SIG-M5 (cell line): ENCODE results near the gene PPP1R16B.
"Not testable (repeated sequence)": the region's sequence is repeated elsewhere in the genome, so short reads cannot be mapped to it uniquely, and the experiment has no call there.

ENCODE experiments used
- DNase-seq: peaks from one replicate; lab custom pipeline; 2025; lab: John Stamatoyannopoulos, UW

Gene PPP1R16B

DNA sequence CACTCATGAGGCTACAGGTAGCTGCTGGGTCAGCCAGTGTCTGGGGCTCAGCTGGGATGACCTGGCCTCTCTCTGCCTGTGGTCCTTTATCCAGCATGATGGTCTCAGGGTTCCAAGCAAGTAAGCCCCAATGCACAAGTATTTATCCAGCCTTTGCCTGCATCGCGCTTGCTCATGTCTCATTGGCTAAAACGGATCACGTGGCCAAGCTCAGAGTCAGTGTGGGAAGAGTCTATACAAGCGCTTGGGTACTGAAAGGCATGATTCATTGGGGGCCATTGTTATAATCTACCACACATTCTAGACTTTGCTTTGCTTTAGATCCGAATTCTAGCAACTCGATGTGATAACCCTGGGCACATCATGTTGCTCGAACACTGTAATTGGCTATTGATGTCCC lies 48.3 kb downstream of the PPP1R16B start:
- no peak for DNase-seq

DNA sequence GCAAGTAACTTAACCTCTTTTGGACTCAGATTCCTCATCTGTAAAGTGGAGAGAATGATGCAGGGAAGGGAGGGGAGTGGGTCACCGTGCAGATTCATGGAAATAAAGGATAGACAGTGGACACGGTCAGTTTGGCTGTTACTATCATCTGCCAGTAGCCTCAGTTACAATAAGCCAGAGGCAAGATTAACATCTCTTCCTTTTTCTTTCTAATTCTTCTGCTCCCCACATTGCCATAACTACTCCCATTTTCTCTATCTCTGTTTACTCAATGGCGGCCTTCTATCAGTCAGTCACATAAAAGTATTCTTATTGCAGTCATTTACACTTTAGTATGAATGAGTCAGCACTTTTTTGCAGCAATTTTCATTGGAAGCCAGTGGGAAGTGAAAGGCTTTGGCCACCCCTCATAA lies 49.2 kb downstream of the PPP1R16B start:
- DNase-seq = no peak

DNA sequence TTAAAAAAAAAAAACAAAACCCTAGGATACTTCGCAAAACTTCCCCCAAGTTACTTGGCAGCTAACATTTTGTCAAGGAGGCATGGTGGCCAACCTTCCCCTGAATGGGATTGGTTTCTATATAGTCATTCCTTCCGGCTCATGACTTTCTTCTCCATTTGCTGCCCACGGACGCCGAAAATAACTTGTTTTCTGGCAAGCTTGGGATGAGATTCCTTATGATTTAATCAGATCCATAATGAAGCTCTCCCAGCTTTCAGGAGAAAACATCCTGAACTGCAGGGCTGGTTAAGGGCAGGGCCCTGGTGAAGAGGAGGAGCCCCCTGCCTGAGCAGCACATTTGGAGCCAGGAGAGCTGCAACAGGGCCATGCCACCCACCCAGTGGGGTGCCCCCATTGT lies 49.9 kb downstream of the PPP1R16B start:
- no peak for DNase-seq

DNA sequence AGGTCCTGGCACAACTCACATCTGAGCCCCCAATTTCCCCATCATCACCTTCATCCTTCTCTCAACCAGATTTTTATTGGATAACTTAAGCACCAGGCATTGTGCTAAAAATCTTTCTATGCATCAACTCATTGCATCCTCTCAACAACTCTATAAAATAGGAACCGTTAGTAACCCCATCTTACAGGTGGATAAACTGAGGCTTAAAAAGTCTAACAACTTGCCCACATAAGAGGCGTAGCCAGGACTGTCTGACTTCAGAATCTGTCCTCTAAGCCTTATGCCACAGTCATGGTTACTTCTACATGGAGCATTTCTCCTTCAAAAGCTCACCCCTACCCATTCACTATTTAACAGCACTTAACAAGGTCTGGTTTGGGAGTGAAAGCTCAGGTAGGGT lies 51.1 kb downstream of the PPP1R16B start:
- DNase-seq = no peak

DNA sequence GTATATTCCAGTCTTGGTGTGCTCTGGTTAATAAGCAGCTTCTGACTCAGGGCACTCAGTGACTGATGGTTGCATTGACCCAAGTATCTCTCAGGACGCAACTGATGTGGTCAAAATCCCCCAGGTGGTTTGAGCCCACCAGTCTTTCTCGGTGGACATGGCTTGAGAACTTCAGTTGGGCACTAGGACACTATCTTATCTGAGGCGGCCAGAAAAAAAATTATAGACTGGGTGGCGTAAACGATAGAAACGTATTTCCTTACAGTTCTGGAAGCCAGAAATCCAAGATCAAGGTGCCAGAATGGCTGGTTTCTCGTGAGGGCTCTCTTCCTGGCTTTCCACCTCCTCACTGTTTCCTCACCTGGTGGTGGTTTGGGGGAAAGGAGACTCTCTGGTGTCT lies 52.2 kb downstream of the PPP1R16B start:
- no peak for DNase-seq

DNA sequence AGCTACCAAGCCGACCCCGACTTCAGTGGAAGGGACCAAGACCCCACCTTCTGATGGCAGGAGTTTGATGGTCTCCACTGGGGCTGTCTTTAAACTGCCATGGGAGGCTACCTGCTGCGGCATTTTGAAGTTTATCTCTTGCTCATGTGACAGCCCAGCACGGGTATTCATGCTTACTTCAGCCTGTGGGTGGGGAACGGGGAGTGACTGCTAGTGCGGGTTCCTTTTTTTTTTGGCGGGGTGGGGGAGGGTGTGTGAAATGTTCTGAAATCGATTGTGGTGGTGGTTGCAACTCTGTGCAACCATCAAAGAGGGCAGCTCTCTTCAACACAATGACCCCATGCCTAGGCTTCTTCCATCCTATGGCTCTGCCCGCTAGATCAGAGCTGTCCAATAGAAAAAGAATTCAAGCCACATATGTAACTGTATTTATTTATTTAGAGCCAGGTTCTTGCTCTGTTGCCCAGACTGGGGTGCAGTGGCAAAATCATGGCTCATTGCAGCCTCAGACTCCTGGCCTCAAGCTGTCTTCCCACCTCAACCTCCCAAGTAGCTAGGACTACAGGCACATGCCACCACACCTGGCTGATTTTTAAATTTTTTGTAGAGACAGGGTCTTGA lies 53.7 kb downstream of the PPP1R16B start:
- no peak for DNase-seq

DNA sequence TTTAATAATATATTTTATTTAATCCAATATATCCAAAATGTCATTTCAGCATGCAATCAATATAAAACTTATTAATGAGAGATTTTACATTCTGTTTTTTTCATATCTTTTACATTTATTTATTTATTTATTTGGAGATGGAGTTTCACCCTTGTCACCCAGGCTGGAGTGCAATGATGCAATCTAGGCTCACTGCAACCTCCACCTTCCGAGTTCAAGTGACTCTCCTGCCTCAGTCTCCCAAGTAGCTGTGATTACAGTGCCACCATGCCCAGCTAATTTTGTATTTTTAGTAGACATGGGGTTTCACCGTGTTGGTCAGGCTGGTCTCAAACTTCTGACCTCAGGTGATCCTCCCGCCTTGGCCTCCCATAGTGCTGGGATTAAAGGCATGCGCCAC lies 54.4 kb downstream of the PPP1R16B start:
- DNase-seq = not testable (repeated sequence)

DNA sequence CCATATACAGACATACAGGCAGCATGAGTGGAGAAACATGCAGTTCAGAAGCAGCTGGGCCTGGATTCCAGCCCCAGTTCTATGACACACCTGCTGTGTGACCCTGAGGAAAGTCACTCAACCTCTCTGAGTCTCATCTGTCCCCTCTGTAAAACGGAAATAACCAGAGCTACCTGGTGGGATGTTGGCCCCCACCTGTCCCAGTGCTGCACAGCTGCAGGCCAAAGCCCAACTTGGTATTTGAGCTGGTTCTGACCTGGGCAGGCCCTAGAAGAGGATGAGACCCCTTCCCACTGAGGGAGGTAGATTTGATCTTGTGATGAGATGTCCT lies 55.5 kb downstream of the PPP1R16B start:
- DNase-seq = no peak

DNA sequence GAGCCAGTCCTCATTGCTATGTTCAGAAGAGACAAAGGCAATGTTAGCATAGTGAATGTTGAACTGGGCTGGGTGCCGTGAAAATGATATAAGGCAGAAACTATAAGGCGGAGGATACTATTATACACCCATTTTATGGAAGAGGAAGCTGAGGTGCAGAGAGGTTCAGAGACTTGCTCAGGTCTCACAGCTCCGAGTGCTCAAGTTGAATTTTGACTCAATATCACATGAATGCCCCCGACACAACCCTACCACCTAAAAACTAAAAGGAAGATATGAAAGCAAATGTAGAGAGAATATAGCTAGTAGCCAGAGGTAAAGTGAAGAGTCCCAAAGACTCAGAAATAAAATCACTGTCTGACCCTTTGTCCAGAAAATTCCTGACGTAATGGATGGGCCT lies 56.7 kb downstream of the PPP1R16B start:
- DNase-seq = no peak

DNA sequence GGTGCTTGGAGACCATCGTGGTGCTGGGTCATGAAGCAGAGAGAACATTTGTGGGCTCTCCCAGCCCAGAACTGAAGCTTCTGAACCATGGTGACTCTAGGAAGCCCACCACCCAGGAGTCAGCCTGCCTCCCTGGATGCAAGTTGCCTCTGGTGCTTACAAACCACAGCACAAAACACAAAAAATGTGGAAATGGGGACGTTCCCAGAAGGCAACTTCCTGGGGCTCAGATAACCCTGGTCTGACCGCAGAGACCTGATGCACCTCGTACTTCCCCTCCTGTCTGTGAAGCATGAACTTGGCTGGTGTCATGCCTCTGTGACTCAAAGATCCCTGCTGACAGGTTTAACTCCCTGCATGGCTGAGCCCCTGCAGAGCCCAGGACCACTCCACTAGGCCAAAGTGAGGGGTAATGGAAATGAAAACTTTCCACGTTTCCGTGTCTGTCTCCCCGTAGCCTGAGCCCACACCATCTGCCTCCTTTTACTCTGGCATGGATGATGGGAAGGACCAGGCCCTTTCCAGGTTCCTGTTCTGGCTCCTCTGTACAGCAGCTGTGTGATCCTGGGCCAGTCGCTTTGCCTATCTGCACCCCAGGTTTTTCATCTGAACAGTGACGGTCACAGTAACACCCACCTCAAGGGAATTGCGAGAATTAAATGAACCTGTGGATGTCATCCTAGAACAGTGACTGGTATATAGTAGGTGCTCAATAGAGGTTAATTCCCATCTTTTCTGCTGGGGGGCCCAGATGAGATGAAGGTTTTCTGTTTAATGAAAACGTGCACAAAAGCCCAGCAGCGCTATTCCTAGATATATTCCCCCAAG lies 57.7 kb downstream of the PPP1R16B start:
- DNase-seq = no peak

DNA sequence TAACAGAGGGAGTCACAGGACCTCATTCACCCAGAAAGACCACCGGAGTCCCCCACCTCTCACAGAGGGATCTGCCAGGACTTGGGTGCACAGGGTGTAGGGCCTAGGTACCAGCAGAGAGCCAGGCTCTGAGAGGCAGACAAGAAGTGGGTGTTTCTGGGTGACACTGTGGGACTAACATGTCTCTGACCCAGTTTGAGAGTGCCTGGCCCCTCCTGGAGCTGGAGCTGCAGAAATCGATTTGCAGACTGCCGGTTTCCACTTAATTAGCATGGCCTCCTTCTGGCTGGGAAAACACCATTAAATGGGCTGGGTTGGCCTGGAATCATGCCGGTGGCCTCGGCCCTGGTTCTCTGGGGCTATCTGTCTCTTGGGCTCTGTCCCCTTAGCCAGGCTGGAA lies 59.2 kb downstream of the PPP1R16B start:
- DNase-seq = no peak

DNA sequence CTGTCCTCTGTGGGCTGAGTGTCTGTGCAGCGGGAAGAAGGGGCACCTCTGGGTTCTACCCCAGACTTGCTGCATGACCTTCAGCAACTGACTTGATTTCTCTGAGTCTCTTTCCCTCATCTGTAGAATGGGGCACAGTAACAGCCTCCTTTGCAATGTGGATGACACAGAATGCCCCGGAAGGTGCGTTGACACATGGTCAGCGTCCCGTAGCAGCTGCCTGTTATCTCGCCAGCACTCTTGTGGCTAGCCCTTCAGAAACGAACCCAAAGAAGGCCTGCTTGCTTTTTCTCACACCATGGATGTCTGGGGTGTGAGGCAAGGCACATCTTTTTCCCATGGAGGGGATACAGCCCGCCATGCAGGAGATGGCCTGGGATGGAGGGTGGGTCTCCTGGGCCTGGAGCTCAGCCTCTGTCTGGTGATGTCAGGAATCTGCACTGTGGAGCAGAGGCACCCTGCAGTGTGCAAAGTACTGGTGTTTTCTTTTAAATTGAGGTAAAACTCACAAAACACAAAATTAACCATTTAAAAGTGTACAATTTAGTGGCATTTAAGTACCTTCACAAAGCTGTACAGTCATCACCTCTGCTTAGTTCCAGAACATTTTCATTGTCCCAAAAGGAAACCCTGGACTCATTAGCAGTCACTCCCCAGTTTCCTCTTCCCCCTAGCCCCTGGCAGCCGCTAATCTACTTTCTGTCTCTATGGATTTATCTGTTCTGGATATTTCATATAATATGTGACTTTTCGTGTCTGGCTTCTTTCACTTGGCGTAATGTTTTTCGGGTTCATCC lies 61.0 kb downstream of the PPP1R16B start:
- DNase-seq = no peak

DNA sequence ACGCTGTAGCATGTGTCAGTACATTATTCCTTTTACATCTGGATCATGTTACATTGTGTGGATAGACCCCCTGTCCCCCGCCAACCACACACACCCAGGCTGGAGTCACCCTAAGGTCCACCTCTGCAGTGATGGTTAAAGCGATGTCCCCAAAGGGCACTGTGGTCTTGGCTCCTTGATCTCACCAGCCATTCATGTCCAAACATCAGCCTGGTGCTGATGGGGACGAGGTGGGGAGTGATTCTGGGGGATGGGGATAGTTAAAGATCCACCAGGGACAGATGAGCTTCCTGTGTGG lies 61.5 kb downstream of the PPP1R16B start:
- no peak for DNase-seq

DNA sequence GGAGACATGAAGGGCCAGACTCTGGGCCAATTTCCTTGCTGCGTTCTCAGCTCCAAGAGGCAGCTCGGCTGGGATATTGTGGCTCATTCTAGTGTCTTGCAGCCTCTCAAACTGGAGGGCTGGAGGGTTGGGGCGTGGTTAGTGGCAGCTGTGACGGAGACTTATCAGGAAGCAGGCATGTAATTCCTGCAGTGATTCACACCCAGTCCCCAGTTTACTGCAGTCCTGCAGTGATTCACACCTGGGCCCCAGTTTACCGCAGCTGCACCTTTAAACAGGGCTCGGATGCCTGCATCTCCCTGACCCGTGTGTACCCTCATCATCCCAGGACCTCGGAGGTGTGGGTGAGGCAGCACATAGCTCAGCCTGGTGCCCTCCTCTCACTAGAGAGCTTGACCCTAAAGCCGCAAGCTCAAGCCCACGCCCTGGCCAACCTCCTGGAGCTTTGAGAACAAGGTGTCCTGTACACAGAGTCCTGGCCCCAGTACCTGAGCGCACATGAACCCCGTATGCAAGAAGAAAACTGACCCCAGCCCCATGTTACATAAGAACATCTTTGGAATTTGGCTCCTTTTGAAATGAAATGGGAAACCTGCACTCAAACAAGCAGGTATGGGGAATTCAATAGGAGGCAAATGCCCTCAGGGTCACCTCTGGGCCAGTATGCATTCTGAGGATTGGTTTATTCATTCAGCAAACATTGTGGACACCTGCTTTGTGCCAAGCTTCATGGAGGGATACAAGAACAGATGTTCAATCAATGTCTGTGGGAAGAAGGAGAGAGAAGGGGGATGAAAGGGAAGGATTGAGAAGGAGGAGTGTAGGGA lies 65.4 kb downstream of the PPP1R16B start:
- no peak for DNase-seq

DNA sequence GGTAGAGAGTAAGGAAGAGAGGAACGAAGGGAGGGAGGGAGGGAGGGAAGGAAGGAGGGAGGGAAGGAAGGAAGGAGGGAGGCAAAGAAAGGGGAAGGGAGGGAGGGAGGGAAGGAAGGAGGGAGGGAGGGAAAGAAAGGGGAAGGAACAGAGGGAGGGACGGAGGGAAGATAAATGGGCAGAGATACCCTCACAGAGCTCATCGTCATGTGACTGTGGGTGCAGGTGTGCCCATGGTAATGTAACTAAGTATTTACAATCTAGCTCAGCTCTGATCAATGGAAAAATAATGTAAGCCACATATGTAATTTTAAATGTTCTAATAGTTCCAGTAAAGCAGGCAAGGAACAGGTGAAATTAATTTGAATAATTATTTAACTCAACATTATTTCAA lies 66.1 kb downstream of the PPP1R16B start:
- no peak for DNase-seq

DNA sequence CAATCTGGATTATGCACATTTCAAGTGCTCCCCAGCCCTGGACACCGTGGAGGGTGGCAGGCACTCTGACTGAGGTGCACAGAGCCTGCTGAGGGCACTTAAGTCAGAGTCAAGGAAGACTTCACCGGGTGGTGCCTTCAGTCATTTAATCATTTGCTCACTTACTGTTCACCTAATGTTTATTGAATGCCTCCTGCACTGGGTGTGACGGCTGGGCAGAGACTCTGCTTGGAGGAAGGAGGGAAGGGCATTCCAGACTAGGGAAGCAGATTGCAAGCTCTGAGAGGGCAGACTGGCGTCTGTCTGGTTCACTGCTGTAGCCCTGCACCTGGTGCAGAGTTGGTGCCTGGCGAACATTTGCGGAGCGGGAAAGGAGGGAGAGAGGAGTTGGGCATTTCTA lies 66.5 kb downstream of the PPP1R16B start:
- DNase-seq = no peak

DNA sequence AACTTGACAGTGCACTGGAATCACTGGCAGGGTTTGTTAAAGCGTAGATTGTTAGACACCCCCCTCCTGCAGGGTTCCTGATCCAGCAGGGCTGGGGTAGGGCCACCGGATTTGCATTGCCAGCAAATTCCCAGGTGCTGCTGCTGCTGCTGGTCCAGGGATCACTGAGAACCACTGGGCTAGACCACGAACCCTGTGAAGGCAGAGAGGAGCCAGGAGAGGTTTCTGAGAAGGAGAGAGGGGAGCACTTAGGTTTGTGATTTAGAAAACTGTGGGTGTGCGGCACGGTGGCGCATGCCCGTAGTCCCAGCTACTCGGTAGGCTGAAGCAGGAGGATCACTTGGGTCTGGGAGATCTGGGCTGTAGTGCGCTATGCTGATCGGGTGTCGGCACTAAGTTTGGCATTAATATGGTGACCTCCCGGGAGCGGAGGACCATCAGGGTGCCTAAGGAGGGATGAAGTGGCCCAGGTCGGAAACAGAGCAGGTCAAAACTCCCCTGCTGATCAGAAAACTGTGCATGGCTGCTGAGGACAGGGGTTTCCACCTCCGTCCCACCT lies 67.1 kb downstream of the PPP1R16B start:
- no peak for DNase-seq

DNA sequence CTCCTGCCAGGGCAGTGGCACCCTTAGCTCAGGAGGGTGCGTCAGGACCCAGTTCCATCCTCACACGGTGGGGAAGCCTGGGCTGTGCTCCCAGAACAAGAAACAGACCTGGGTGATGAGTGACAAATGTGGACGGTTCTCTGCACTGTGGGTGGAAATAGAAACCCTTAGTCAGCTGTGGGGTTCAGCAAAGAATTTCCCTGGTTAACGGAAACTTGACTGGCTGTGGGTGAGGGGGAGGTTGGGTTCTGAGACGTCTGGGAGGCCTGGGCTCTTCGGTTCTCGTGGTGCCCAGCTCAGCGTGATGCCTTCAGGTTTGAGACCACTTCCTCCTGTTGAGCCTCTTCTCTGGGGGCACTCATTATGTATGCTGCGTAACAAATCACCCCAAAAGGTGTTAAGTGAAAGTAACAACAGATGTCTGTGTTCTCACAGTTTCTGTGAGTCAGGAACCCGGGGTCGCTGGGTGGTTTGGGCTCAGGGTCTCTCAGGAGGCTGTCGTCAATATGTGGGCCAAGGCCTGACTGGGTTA lies 67.6 kb downstream of the PPP1R16B start:
- no peak for DNase-seq

DNA sequence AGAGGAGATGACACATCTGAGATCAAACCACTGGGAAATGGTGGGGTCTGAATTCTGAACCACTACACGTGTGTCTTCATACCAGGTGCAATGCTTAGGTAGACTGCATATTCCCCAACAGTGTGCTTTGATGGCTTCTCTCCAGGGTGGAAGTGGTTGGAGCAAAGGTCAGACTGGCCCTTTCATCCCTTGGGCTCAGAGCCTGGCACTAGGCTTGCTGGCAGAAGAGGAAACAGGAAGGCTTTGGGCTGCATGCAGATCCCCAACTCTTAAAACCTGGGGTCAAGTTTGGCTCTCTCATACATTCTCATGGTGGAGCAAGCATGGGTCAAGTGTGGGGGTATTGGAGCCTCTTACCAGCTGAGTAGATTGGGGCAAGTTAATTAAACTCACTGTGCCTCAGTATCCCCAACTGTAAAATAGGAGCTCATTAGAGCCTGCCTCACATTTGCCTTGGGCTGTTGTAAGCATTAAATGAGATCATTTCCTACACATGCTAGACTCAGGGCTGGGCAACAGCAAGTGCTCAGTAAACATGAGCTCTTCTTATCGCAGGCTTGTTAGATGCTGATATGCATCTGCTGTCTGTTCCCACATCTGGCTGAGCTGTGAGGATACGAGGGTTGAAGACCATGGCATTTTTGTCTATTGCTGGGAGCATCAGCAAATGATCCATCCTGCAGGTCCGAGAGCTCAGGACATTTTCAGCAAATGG lies 69.1 kb downstream of the PPP1R16B start:
- no peak for DNase-seq

DNA sequence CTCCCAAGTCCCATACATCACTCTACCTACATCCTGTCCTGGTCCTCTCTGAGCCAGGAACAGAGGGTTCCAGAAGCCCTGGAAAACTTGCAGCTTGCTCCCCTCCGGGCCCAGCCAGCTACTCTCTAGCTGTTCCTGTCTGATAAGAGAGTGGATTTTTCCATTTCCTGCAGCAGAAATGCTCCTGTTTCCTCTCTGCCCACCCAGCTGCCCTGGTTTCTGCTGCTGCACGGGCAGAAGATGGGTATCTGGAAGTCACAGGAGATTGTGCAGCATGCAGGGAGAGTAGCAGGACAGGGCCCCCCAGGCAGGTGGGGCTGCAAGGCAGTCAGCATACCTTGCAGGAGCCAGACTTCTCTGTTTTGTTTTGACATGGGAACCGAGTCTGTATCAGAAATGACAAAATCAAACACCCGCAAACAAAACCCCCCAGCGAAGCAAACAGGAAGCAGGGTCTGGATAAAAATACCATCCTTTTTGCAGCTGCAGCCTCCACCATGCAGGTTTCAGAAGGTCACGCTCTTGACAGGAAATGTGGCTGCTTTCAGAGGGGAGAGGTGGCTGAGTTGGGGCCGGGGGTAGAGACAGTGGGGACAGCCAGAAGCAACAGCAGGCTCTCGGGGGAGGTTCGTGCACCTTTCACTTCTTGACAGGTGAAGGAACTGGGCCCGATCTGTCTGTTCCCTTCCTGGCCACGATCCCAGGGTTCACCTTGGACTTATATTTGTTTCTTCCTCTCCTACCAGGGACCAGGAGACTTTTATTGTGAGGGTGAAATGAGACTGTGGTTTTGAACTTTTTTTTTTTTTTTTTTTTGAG lies 69.9 kb downstream of the PPP1R16B start:
- no peak for DNase-seq
